Measurements from ENCODE around the gene WDR88.

Gene WDR88

DNA sequence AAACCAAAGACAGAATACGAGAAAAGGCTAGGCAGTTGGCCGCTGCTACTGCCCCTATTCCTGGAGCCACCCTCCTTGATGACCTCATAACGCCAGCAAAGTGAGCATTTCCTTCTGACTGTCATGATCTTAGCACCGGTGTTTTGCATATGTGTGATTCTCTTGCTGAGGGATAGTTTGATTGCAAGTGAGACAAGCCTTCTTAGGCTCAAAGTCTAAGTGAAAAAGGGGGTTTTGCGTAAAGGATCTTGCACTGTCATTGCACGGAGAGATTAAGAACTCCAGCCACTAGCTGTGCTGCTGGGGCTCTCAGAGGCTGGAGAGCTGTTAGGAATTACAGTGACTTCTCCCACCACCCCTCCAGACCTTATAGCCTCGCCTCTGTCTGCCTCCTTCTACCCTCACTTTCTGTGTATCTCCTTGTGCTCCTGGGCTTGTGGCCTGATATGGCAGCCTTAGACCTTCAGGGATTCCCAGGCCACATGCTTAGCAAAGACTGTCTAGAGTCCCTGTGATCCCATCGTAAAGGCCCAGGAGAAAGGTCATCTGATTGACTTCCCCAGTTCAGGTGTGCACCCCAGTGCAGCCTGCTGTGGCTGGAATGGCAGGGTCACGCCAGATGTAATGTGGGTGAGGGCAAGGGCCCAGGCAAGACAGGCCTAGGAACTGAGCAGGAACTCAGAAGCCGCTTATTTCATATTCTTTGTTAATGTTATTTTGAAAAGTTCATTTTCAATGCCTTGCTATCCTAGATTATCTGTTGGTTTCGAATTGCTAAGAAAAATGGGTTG is 38.3 kb upstream of the WDR88 start:
- Histone ChIP-seq H3K27me3 (ENCODE audit: insufficient read depth, low read depth, severe bottlenecking) (no peaks in the 10 kb centered on the region), H3K9me3 (ENCODE audit: severe bottlenecking) (no peaks in the 10 kb centered on the region), H3K27ac (no peak overlapping the region), H3K36me3 (peaks cover 63% of the 10 kb centered on the region), H3K4me3 (ENCODE audit: low read depth, low read length) (no peak overlapping the region)
- TF ChIP-seq, protein P1, sequence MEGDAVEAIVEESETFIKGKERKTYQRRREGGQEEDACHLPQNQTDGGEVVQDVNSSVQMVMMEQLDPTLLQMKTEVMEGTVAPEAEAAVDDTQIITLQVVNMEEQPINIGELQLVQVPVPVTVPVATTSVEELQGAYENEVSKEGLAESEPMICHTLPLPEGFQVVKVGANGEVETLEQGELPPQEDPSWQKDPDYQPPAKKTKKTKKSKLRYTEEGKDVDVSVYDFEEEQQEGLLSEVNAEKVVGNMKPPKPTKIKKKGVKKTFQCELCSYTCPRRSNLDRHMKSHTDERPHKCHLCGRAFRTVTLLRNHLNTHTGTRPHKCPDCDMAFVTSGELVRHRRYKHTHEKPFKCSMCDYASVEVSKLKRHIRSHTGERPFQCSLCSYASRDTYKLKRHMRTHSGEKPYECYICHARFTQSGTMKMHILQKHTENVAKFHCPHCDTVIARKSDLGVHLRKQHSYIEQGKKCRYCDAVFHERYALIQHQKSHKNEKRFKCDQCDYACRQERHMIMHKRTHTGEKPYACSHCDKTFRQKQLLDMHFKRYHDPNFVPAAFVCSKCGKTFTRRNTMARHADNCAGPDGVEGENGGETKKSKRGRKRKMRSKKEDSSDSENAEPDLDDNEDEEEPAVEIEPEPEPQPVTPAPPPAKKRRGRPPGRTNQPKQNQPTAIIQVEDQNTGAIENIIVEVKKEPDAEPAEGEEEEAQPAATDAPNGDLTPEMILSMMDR (IDR thresholded peaks at IDR 0.05; ENCODE audit: low read depth, low read length): no peak
- no peak for DNase-seq

DNA sequence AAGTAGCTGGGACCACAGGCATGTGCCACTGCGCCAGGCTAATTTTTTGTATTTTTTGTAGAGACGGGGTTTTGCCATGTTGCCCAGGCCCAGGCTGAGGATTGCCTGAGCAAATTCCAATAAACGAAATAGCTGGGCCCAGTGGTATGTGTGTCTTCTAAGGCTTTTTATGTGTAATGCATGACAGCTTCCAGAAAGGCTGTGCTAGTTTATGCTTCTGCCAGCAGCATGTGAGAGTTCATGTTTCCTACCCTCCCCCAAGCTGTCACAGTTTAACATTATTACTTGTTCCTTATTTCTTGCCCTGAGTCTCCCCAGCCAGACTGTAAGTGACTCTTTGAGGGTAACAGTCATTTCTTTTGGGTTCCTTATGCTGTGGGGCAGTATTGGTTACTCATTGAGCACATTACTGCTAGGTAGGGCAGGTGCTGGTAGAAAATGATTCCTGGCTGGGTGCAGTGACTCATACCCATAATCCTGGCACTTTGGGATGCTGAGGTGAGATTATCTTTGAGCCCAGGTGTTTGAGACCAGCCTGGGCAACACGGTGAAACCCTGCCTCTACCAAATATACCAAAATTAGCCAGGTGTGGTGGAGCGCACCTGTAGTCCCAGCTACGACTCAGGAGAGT is 37.4 kb upstream of the WDR88 start:
- peaks cover 53% of the 10 kb centered on the region for H3K36me3 ChIP-seq
- H3K27me3 ChIP-seq (ENCODE audit: insufficient read depth, low read depth, severe bottlenecking): no peaks in the 10 kb centered on the region
- H3K9me3 ChIP-seq (ENCODE audit: severe bottlenecking): no peaks in the 10 kb centered on the region
- TF ChIP-seq, protein P1 (IDR thresholded peaks at IDR 0.05; ENCODE audit: low read depth, low read length): no peak
- no peak overlapping the region for H3K4me3 ChIP-seq (ENCODE audit: low read depth, low read length)
- no peak for DNase-seq
- no peak overlapping the region for H3K27ac ChIP-seq

DNA sequence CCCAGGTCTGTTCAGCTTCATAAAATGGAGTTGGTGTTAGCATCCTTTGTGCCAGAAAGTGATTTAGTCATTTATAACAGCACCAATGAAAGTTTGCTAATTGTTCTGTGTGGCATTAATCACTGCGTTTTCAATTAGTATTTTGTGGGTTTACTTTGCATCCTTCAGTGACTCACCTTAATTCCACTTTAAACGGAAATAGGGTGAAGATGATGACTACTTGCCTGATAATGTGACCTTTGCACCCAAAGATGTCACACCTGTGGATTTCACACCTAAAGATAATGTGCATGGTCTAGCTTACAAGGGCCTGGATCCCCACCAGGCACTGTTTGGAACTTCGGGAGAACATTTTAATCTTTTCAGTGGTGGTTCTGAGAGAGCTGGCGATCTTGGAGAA is 35.9 kb upstream of the WDR88 start:
- no peak overlapping the region for H3K4me3 ChIP-seq (ENCODE audit: low read depth, low read length)
- no peak for DNase-seq
- H3K27ac ChIP-seq: no peak overlapping the region
- no peaks in the 10 kb centered on the region for H3K27me3 ChIP-seq (ENCODE audit: insufficient read depth, low read depth, severe bottlenecking)
- H3K36me3 ChIP-seq: peaks cover 45% of the 10 kb centered on the region
- TF ChIP-seq, protein P1 (IDR thresholded peaks at IDR 0.05; ENCODE audit: low read depth, low read length): no peak
- no peaks in the 10 kb centered on the region for H3K9me3 ChIP-seq (ENCODE audit: severe bottlenecking)

DNA sequence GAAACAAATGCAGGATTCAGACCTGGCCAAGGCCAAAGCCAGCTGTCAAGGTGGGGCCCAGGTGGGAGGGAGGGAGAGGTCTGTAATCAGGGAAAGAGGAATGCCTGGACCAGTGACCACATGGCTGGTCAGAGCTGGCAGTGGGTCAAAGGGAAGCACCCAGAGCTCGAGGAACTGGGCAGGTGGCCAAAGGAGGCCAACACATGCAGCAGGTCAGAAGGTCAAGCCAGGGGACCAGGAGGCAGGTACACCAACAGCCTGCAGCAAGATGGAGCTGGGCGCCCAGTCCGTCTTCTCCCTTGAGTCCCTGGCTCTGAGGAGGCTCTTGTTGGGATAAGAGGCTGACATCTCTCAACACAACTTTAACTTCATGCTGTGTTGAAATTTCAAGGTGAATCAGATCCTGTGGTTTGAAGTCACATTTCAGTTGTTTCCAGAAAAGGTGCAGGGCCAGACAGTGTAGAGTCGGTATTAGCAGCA is 33.8 kb upstream of the WDR88 start:
- no peak for DNase-seq
- Histone ChIP-seq H3K9me3 (ENCODE audit: severe bottlenecking) (no peaks in the 10 kb centered on the region), H3K36me3 (peaks cover 46% of the 10 kb centered on the region), H3K4me3 (ENCODE audit: low read depth, low read length) (no peak overlapping the region), H3K27me3 (ENCODE audit: insufficient read depth, low read depth, severe bottlenecking) (no peaks in the 10 kb centered on the region), H3K27ac (no peak overlapping the region)
- TF ChIP-seq, protein P1 (IDR thresholded peaks at IDR 0.05; ENCODE audit: low read depth, low read length): no peak

DNA sequence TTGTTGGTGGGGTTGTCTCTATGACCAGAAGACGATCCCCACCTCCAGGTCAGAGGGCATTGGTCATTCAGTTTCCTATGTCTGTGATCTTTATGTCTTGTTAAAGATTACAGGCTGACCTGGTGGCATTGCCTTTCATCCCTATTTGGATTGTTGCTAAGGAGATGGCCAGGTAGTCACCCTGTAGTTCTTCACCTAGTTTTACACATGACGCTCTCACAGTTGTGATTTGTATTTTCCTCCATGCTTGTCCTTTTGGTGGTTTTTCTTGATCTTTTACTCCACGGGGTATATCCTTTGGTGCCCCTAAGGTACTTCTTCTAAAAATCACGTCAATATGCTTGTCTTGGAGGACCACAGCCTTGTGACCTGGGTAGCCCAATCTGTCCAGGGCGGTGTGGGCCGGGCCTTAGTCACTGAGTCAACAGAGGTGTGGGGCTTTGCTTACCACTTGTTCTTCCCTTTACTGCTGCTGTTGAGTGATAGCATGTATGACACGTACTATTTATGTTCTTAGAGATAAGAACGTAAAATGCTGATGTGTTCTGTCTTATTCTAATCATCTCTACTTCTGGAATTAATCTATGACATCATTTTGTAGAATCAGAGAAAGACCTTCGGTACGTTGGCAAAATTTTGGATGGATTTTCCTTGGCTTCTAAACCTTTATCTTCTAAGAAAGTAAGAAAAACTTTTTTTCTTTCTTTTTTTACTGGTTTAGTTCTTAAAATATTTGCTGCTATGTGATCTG is 30.8 kb upstream of the WDR88 start:
- Histone ChIP-seq H3K9me3 (ENCODE audit: severe bottlenecking) (no peaks in the 10 kb centered on the region), H3K36me3 (peaks cover 31% of the 10 kb centered on the region), H3K27me3 (ENCODE audit: insufficient read depth, low read depth, severe bottlenecking) (no peaks in the 10 kb centered on the region), H3K4me3 (ENCODE audit: low read depth, low read length) (no peak overlapping the region), H3K27ac (no peak overlapping the region)
- DNase-seq: no peak
- TF ChIP-seq, protein P1 (IDR thresholded peaks at IDR 0.05; ENCODE audit: low read depth, low read length): no peak
